Measurements from ENCODE around the gene B3GALNT2.
A peak's percentile ranks its signal among the peaks of the same experiment; 100 is the strongest.

The B3GALNT2 gene

DNA sequence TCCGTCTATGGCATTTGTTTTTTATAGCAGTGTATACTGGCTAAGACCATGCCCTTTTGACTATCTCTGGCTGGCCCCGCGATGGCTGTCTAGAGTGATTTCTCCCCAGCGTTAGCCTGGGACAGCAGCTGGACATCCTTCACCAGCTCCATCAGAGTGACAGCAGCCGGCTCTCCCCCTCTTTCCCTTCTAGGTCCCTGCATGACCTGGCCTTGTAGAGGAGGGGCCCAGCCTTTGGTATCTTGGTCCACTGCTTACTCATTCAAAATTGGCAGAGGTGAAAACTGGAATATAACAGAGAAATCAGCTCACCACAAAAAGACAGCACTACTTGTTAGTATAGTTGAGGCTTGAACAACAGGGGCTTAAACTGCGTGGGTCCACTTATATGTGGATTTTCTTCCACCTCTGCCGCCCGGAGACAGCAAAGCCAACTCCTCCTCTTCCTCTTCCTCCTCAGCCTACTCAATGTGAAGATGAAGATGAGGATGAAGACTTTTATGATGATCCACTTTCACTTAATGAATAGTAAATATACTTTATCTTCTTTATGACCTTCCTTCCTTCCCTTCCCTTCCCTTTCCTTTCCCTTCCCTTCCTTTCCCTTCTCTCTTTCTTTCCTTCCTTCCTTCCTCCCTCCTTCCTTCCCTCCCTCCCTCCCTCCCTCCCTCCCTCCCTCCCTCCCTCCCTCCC lies 29.4 kb upstream of the B3GALNT2 start:
- H3K27ac ChIP-seq, result peak overlapping the region; percentile 86
- TF ChIP-seq, protein P1, sequence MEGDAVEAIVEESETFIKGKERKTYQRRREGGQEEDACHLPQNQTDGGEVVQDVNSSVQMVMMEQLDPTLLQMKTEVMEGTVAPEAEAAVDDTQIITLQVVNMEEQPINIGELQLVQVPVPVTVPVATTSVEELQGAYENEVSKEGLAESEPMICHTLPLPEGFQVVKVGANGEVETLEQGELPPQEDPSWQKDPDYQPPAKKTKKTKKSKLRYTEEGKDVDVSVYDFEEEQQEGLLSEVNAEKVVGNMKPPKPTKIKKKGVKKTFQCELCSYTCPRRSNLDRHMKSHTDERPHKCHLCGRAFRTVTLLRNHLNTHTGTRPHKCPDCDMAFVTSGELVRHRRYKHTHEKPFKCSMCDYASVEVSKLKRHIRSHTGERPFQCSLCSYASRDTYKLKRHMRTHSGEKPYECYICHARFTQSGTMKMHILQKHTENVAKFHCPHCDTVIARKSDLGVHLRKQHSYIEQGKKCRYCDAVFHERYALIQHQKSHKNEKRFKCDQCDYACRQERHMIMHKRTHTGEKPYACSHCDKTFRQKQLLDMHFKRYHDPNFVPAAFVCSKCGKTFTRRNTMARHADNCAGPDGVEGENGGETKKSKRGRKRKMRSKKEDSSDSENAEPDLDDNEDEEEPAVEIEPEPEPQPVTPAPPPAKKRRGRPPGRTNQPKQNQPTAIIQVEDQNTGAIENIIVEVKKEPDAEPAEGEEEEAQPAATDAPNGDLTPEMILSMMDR (conservative IDR thresholded peaks at IDR 0.05; ENCODE audit: low read depth), result no peak
- ChIA-PET CTCF (interaction anchor here (0.6 kb wide), 1 partner anchor 249 kb away, joined by 7 read pairs; no protein-coding TSS in a partner anchor), POLR2A (ENCODE audit: low non-redundant PET) (no interaction called here)
- DNase-seq (ENCODE audit: low spot score), result no peak

DNA sequence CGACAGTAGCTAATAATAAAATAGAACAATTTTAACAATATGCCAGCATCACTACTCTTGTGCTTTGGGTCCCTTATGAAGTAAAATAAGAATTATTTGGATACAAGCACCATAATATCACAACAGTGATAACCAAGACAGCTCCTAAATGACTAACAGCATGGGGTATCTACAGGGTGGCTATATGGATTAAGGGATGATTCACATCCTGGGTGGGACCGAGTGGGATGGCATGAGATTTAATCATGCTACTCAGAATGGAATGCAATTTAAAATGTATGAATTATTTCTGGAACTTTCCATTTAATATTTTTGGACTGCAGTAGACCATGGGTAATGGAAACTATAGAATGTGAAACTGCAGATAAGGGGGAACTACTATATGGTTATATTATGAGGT lies 28.1 kb upstream of the B3GALNT2 start:
- ChIA-PET POLR2A (ENCODE audit: low non-redundant PET) (no interaction called here), CTCF (no interaction called here)
- DNase-seq (ENCODE audit: low spot score), result peak; percentile 86
- peak overlapping the region; percentile 86 for H3K27ac ChIP-seq
- TF ChIP-seq, protein P1 (conservative IDR thresholded peaks at IDR 0.05; ENCODE audit: low read depth), result no peak

DNA sequence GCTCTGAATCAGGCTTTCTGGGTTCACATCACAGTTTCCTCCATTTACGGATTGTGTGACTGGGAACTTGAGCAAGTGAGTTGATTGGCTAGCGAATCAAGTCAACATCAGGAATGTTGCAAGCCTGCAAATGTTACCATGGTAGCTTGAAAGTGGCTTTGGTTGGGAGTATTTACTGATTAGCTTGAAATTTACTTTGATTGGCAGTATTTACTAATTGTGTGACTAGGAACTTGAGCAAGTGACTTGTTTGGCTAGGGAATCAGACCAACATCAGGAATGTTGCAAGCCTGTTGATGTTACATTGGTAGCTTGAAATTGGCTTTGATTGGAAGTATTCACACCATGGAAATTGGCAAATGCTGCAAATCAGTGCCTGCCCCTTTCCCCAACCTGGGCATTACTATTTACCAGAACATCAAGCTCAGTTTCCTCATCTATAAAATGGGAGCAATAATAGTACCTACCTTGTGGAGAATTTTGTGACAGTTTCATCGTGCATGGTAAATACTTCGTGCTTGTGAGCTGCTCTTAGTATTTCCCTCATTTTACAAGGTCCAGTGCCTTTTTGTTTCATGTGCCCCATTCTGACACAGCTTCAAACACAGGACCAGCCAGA lies 23.1 kb upstream of the B3GALNT2 start:
- no peak overlapping the region for H3K27ac ChIP-seq
- no peak for DNase-seq (ENCODE audit: low spot score)
- CTCF ChIA-PET, result interaction anchor here (0.7 to 1.1 kb wide), 3 partner anchors 30 to 74 kb away, joined by 3 to 5 read pairs (median 4); no protein-coding TSS in a partner anchor
- POLR2A ChIA-PET (ENCODE audit: low non-redundant PET), result no interaction called here
- TF ChIP-seq, protein P1 (conservative IDR thresholded peaks at IDR 0.05; ENCODE audit: low read depth), result no peak

DNA sequence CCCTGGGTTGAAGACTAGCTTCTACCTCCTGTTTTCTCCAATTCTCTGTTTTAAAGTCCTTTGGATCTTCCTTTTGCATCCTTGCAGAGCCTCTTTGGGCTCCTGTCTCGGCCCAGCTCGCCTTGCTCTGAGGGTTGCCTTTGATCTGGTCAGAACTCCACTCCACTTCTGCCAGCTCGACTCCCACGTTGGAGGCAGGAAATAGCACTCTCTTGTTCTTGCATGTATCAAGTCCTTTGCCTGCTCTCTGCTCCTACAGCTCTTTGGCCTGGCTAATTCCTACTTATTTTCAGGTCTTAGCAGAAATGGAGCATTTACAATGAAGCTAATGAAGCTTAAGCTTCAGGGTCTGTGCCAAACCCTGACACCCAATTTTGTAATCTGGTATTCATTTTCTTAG lies 21.1 kb upstream of the B3GALNT2 start:
- TF ChIP-seq, protein P1 (conservative IDR thresholded peaks at IDR 0.05; ENCODE audit: low read depth), result no peak
- ChIA-PET CTCF (interaction anchor here (0.6 to 1.1 kb wide), 2 partner anchors 9 to 314 kb away, joined by 3 read pairs; no protein-coding TSS in a partner anchor), POLR2A (ENCODE audit: low non-redundant PET) (no interaction called here)
- no peak overlapping the region for H3K27ac ChIP-seq
- DNase-seq (ENCODE audit: low spot score), result no peak

DNA sequence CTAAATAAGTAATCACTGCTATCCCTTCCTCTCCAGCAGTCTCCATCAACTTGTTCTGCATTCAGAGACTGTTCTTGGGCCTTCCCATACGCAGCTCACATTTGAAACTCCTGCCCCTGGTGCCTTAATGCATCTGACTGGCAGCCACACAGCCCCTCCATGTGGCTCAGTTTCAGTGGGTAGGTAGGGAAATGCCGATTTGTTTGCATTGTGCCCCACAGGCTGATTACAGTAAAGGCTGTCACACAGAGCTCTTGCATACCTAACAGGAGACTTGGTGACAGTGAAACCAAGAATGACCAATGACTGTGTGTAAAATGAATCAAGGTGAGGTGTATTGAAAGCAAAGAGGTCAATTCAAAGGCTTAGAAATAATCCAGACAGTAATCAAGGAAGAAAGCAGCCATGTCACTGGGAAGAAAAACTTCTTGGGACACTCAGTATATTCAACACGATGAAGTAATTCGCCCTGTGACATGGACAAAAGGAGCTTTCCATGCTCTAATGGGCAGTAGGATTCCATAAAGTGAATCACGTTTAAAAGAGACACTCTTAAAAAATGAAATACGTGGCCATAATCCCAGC lies 12.7 kb upstream of the B3GALNT2 start:
- TF ChIP-seq, protein P1 (conservative IDR thresholded peaks at IDR 0.05; ENCODE audit: low read depth), result no peak
- ChIA-PET CTCF (interaction anchor here (0.7 to 1.2 kb wide), 3 partner anchors 8 to 1133 kb away, joined by 3 to 7 read pairs (median 4); no protein-coding TSS in a partner anchor), POLR2A (ENCODE audit: low non-redundant PET) (interaction anchor here (0.5 kb wide), 1 partner anchor 447 kb away, joined by 5 read pairs; no protein-coding TSS in a partner anchor)
- DNase-seq (ENCODE audit: low spot score), result no peak
- H3K27ac ChIP-seq, result no peak overlapping the region

DNA sequence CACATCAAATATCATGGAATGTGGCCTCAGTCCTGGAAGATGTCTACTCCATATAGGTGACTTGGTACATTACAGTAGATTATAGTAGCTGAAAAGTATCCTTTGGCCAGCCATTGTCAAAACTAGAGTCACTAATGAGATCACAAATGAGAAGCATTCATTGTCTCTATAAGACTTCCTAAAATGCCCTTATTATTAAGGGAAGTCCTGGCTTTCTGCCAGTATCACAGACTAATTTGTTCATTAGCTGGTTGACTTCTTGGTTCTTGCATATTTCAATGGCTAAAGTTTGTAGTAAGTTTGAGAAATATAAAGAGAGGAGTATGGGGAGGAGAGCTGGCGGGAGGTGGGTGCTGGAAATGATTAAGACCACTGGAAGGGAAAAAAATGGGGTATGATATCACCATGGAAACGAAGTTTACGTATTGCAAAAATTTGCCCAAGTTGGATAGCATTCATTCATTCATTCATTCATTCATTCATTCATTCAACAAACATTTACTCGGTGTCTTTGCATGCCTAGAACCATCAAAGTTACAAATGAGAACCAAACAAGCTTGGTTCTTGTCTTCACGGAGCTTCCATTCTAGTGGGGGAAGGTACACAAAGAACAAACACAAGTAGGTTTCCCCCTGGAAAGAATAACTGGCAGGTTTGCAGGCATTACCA lies 11.7 kb upstream of the B3GALNT2 start:
- CTCF ChIA-PET, result interaction anchor here (0.8 to 1.0 kb wide), 3 partner anchors 9 to 455 kb away, joined by 3 read pairs; no protein-coding TSS in a partner anchor
- POLR2A ChIA-PET (ENCODE audit: low non-redundant PET), result no interaction called here
- no peak for DNase-seq (ENCODE audit: low spot score)
- no peak overlapping the region for H3K27ac ChIP-seq
- TF ChIP-seq, protein P1 (conservative IDR thresholded peaks at IDR 0.05; ENCODE audit: low read depth), result no peak
